DND-41 (cell line): ENCODE results near the gene BTBD10.

Experiments used
- EZH2 ChIP-seq: IDR thresholded peaks from 3 replicates; pipeline ENCODE4 v1.6.1; 2012; ENCODE audit warnings: borderline replicate concordance, low read depth, mild to moderate bottlenecking, moderate library complexity, low read length, inconsistent platforms; ENCODE audit not compliant: severe bottlenecking
- TF ChIP-seq, protein P1 (sequence below): IDR thresholded peaks from 2 replicates; pipeline ENCODE4 v1.5.1; 2012; ENCODE audit warnings: borderline replicate concordance, low read length, moderate library complexity, mild to moderate bottlenecking; ENCODE audit not compliant: poor library complexity, severe bottlenecking; ENCODE audit errors: extremely low read depth

DNA sequence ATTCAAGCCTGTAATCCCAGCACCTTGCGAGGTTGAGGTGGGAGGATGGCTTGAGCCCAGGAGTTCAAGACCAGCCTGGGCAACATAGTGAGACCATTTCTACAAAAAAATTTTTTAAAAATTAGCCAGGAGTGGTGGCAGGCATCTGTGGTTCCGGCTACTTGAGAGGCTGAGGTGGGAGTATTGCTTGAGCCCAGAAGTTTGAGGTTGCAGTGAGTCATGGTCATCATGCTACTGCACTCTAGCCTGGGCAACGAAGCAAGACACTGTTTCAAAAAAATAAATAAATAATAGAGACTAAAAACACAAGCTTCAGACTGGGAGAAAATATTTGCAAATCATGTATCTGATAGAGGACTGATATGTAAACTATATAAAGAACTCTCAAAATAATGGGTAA is 33.2 kb downstream of the BTBD10 start:
- TF ChIP-seq, protein P1, sequence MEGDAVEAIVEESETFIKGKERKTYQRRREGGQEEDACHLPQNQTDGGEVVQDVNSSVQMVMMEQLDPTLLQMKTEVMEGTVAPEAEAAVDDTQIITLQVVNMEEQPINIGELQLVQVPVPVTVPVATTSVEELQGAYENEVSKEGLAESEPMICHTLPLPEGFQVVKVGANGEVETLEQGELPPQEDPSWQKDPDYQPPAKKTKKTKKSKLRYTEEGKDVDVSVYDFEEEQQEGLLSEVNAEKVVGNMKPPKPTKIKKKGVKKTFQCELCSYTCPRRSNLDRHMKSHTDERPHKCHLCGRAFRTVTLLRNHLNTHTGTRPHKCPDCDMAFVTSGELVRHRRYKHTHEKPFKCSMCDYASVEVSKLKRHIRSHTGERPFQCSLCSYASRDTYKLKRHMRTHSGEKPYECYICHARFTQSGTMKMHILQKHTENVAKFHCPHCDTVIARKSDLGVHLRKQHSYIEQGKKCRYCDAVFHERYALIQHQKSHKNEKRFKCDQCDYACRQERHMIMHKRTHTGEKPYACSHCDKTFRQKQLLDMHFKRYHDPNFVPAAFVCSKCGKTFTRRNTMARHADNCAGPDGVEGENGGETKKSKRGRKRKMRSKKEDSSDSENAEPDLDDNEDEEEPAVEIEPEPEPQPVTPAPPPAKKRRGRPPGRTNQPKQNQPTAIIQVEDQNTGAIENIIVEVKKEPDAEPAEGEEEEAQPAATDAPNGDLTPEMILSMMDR = no peak
- TF ChIP-seq EZH2 = no peak
